Activated CD8-positive, alpha-beta T cell treated with anti-CD3 and anti-CD28 coated beads, Interleukin-2, amount 10 ng/mL, durations not matched to agents 7 days and 5 days (primary cell): ENCODE data around the gene PTPRC. TPM values are rescaled to one million over a fixed set of nuclear protein-coding genes. Genes with fewer than 3 reads are reported as not detected.

ENCODE experiments used
- ATAC-seq: fragments of 150-1000 bp; cut with Tn5 transposase; one replicate; pipeline ENCODE4 v1.10.0; 2021; ENCODE audit warnings: moderate library complexity
- CTCF ChIA-PET: fragments of 350-600 bp; sonication (Branson Sonifier 250); formaldehyde crosslinking; loops from one replicate; lab custom pipeline; 2021; ENCODE audit warnings: antibody characterized with exemption; lab: Charles Lee
- POLR2A ChIA-PET: fragments of 350-600 bp; sonication (Branson Sonifier 250); formaldehyde crosslinking; loops from one replicate; lab custom pipeline; 2021; ENCODE audit warnings: antibody characterized with exemption; lab: Charles Lee
- DNase-seq: peaks from one replicate; pipeline ENCODE4 v3.0.0-alpha.2; 2020
- H3K27ac Mint-ChIP-seq: one replicate; pipeline ENCODE4 v1.8.0; 2021; ENCODE audit warnings: mild to moderate bottlenecking, mixed read lengths
- H3K27me3 Mint-ChIP-seq: one replicate; pipeline ENCODE4 v1.8.0; 2021; ENCODE audit warnings: low read depth, mixed read lengths
- H3K36me3 Mint-ChIP-seq: one replicate; pipeline ENCODE4 v1.8.0; 2021; ENCODE audit warnings: low read depth, mixed read lengths
- H3K4me1 Mint-ChIP-seq: one replicate; pipeline ENCODE4 v1.8.0; 2021; ENCODE audit warnings: low read depth, mixed read lengths
- H3K4me3 Mint-ChIP-seq: one replicate; pipeline ENCODE4 v1.8.0; 2021; ENCODE audit warnings: mild to moderate bottlenecking, mixed read lengths
- H3K9me3 Mint-ChIP-seq: one replicate; pipeline ENCODE4 v1.8.0; 2022; ENCODE audit warnings: mixed read lengths; ENCODE audit not compliant: insufficient read depth
- total RNA-seq, 2 experiments: library from RNA; stranded (reverse); gene quantifications; one replicate each; pipeline ENCODE4 v1.2.3, GENCODE V29; 2021

PTPRC gene
- total RNA-seq, 2 experiments from 2014 or later, result 604 to 619 TPM

- Mint-ChIP-seq H3K27ac (peak overlapping the region; percentile 78), H3K4me1 (peaks cover 87% of the 10 kb centered on the region), H3K9me3 (no peaks in the 10 kb centered on the region), H3K4me3 (peak overlapping the region; percentile 77), H3K36me3 (peaks cover 80% of the 10 kb centered on the region), H3K27me3 (no peaks in the 10 kb centered on the region)
- POLR2A ChIA-PET, result interaction anchor here (0.6 to 1.5 kb wide), 2 partner anchors 26 to 29 kb away, joined by 3 to 6 read pairs; no protein-coding TSS in a partner anchor
- CTCF ChIA-PET, result no interaction called here
- DNase-seq, result no peak
- peak; percentile 2 for ATAC-seq
Measured at GRCh38 chr1:198676253-198676652, 37.4 kb downstream of the PTPRC start.

GRCh38 chr1:198677027-198677426 is 38.2 kb downstream of the PTPRC start:
- peaks cover 74% of the 10 kb centered on the region for H3K36me3 Mint-ChIP-seq
- no peaks in the 10 kb centered on the region for H3K9me3 Mint-ChIP-seq
- ATAC-seq (no peak), DNase-seq (no peak)
- POLR2A ChIA-PET, result interaction anchor here (0.6 to 1.7 kb wide), 5 partner anchors 9 to 586 kb away, joined by 3 to 6 read pairs (median 4); no protein-coding TSS in a partner anchor
- H3K4me1 Mint-ChIP-seq, result peaks cover 85% of the 10 kb centered on the region
- H3K27me3 Mint-ChIP-seq, result no peaks in the 10 kb centered on the region
- H3K4me3 Mint-ChIP-seq, result peak overlapping the region; percentile 77
- H3K27ac Mint-ChIP-seq, result peak overlapping the region; percentile 85
- CTCF ChIA-PET, result interaction anchor here (0.6 kb wide), 1 partner anchor 162 kb away, joined by 3 read pairs; no protein-coding TSS in a partner anchor

- peaks cover 69% of the 10 kb centered on the region for H3K36me3 Mint-ChIP-seq
- no peaks in the 10 kb centered on the region for H3K9me3 Mint-ChIP-seq
- peak overlapping the region; percentile 85 for H3K27ac Mint-ChIP-seq
- peaks cover 87% of the 10 kb centered on the region for H3K4me1 Mint-ChIP-seq
- DNase-seq (no peak), ATAC-seq (no peak)
- ChIA-PET POLR2A (interaction anchor here (0.6 to 1.7 kb wide), 7 partner anchors 9 to 586 kb away, joined by 3 to 10 read pairs (median 5); no protein-coding TSS in a partner anchor), CTCF (interaction anchor here (1.0 kb wide), 1 partner anchor 8 kb away, joined by 4 read pairs; no protein-coding TSS in a partner anchor)
- no peaks in the 10 kb centered on the region for H3K27me3 Mint-ChIP-seq
- H3K4me3 Mint-ChIP-seq, result peak overlapping the region; percentile 77
Measured at GRCh38 chr1:198677871-198678270, 39.0 kb downstream of the PTPRC start.

- ChIA-PET CTCF (interaction anchor here (1.0 kb wide), 1 partner anchor 9 kb away, joined by 4 read pairs; no protein-coding TSS in a partner anchor), POLR2A (interaction anchor here (0.7 to 1.7 kb wide), 8 partner anchors 9 to 520 kb away, joined by 3 to 10 read pairs (median 6); no protein-coding TSS in a partner anchor)
- Mint-ChIP-seq H3K27me3 (no peaks in the 10 kb centered on the region), H3K36me3 (peaks cover 70% of the 10 kb centered on the region), H3K4me3 (peak overlapping the region; percentile 77), H3K9me3 (no peaks in the 10 kb centered on the region), H3K4me1 (peaks cover 87% of the 10 kb centered on the region), H3K27ac (peak overlapping the region; percentile 85)
- ATAC-seq (peak; percentile 47), DNase-seq (peak; percentile 63)
Measured at GRCh38 chr1:198678301-198678836, 39.5 kb downstream of the PTPRC start.

GRCh38 chr1:198678901-198679329 is 40.1 kb downstream of the PTPRC start:
- CTCF ChIA-PET, result interaction anchor here (1.0 to 1.3 kb wide), 2 partner anchors 9 to 11 kb away, joined by 4 to 7 read pairs; no protein-coding TSS in a partner anchor
- Mint-ChIP-seq H3K4me1 (peaks cover 88% of the 10 kb centered on the region), H3K36me3 (peaks cover 71% of the 10 kb centered on the region), H3K27me3 (no peaks in the 10 kb centered on the region), H3K27ac (peak overlapping the region; percentile 85), H3K4me3 (peak overlapping the region; percentile 77), H3K9me3 (no peaks in the 10 kb centered on the region)
- ATAC-seq, result peak; percentile 37
- POLR2A ChIA-PET, result interaction anchor here (0.6 to 1.9 kb wide), 12 partner anchors 11 to 59 kb away, joined by 3 to 10 read pairs (median 4); no protein-coding TSS in a partner anchor
- peak; percentile 57 for DNase-seq

GRCh38 chr1:198679535-198680173 is 40.8 kb downstream of the PTPRC start:
- POLR2A ChIA-PET, result interaction anchor here (0.6 to 1.9 kb wide), 13 partner anchors 12 to 123 kb away, joined by 3 to 10 read pairs (median 4); no protein-coding TSS in a partner anchor
- DNase-seq (peak; percentile 50), ATAC-seq (no peak)
- CTCF ChIA-PET, result interaction anchor here (1.3 kb wide), 1 partner anchor 12 kb away, joined by 7 read pairs; no protein-coding TSS in a partner anchor
- Mint-ChIP-seq H3K36me3 (peaks cover 68% of the 10 kb centered on the region), H3K4me1 (peaks cover 88% of the 10 kb centered on the region), H3K27ac (peak overlapping the region; percentile 85), H3K9me3 (no peaks in the 10 kb centered on the region), H3K4me3 (peak overlapping the region; percentile 77), H3K27me3 (no peaks in the 10 kb centered on the region)

- ATAC-seq, result no peak
- peaks cover 66% of the 10 kb centered on the region for H3K36me3 Mint-ChIP-seq
- no peaks in the 10 kb centered on the region for H3K27me3 Mint-ChIP-seq
- ChIA-PET POLR2A (interaction anchor here (0.7 to 4.0 kb wide), 12 partner anchors 20 to 123 kb away, joined by 3 to 52 read pairs (median 7); partner anchors contain the start of gene PTPRC), CTCF (interaction anchor here (1.0 to 6.0 kb wide), 5 partner anchors 13 to 59 kb away, joined by 3 to 46 read pairs (median 7); no protein-coding TSS in a partner anchor)
- no peaks in the 10 kb centered on the region for H3K9me3 Mint-ChIP-seq
- peaks cover 86% of the 10 kb centered on the region for H3K4me1 Mint-ChIP-seq
- no peak for DNase-seq
- H3K4me3 Mint-ChIP-seq, result peak overlapping the region; percentile 77
- H3K27ac Mint-ChIP-seq, result peak overlapping the region; percentile 85
Measured at GRCh38 chr1:198680174-198680875, 41.5 kb downstream of the PTPRC start.

GRCh38 chr1:198681252-198681651 is 42.4 kb downstream of the PTPRC start:
- peaks cover 62% of the 10 kb centered on the region for H3K36me3 Mint-ChIP-seq
- CTCF ChIA-PET, result interaction anchor here (0.7 to 6.0 kb wide), 16 partner anchors 8 to 161 kb away, joined by 3 to 46 read pairs (median 4); no protein-coding TSS in a partner anchor
- POLR2A ChIA-PET, result interaction anchor here (0.6 to 4.1 kb wide), 20 partner anchors 9 to 158 kb away, joined by 3 to 52 read pairs (median 6); partner anchors contain the start of gene PTPRC
- no peak for DNase-seq
- no peaks in the 10 kb centered on the region for H3K27me3 Mint-ChIP-seq
- peak; percentile 7 for ATAC-seq
- peak overlapping the region; percentile 85 for H3K27ac Mint-ChIP-seq
- peaks cover 85% of the 10 kb centered on the region for H3K4me1 Mint-ChIP-seq
- H3K9me3 Mint-ChIP-seq, result no peaks in the 10 kb centered on the region
- peak overlapping the region; percentile 74 for H3K4me3 Mint-ChIP-seq

GRCh38 chr1:198681831-198682759 is 43.3 kb downstream of the PTPRC start:
- Mint-ChIP-seq H3K36me3 (peaks cover 61% of the 10 kb centered on the region), H3K27me3 (no peaks in the 10 kb centered on the region), H3K27ac (peak overlapping the region; percentile 96), H3K4me1 (peaks cover 84% of the 10 kb centered on the region), H3K4me3 (peak overlapping the region; percentile 74), H3K9me3 (no peaks in the 10 kb centered on the region)
- ATAC-seq (peak; percentile 76), DNase-seq (peak; percentile 94)
- POLR2A ChIA-PET, result interaction anchor here (0.6 to 4.1 kb wide), 23 partner anchors 8 to 254 kb away, joined by 3 to 52 read pairs (median 5); partner anchors contain the start of gene PTPRC
- CTCF ChIA-PET, result interaction anchor here (0.7 to 6.0 kb wide), 19 partner anchors 8 to 255 kb away, joined by 3 to 46 read pairs (median 4); partner anchors contain the start of gene PTPRC

- ATAC-seq (no peak), DNase-seq (no peak)
- Mint-ChIP-seq H3K27ac (peak overlapping the region; percentile 96), H3K36me3 (peaks cover 56% of the 10 kb centered on the region), H3K9me3 (no peaks in the 10 kb centered on the region), H3K27me3 (no peaks in the 10 kb centered on the region), H3K4me3 (peak overlapping the region; percentile 74), H3K4me1 (peaks cover 83% of the 10 kb centered on the region)
- POLR2A ChIA-PET, result interaction anchor here (0.6 to 4.1 kb wide), 10 partner anchors 10 to 161 kb away, joined by 3 to 52 read pairs (median 7); no protein-coding TSS in a partner anchor
- CTCF ChIA-PET, result interaction anchor here (0.5 to 6.0 kb wide), 8 partner anchors 13 to 254 kb away, joined by 3 to 46 read pairs (median 4); partner anchors contain the start of gene PTPRC
Measured at GRCh38 chr1:198682850-198683249, 44.0 kb downstream of the PTPRC start.
